ENCODE results near the gene BRWD1.

The BRWD1 gene

GRCh38 chr21:39184050-39184980 is 129.1 kb downstream of the BRWD1 start:
- no peak for TF ChIP-seq ZNF565 (CRISPR knock-in tag; conservative IDR thresholded peaks at IDR 0.05; ENCODE audit: low read depth)
- no peak for ATAC-seq

- peak; percentile 95 for ATAC-seq
- 0 out of 2 replicates have a peak, but pooled peaks have one; percentile 59 for TF ChIP-seq GLIS3 (CRISPR knock-in tag; IDR thresholded peaks at IDR 0.05)
- TF ChIP-seq ZNF8 (CRISPR knock-in tag; IDR thresholded peaks at IDR 0.05) = no peak
- TF ChIP-seq CSDC2 (CRISPR knock-in tag; IDR thresholded peaks at IDR 0.05) = no peak
- no peak for TF ChIP-seq ZNF70 (CRISPR knock-in tag; IDR thresholded peaks at IDR 0.05)
- TF ChIP-seq ZNF565 (CRISPR knock-in tag; conservative IDR thresholded peaks at IDR 0.05; ENCODE audit: low read depth) = no peak
- no peak for TF ChIP-seq CSRNP3 (CRISPR knock-in tag; IDR thresholded peaks at IDR 0.05)
- 0 out of 2 replicates have a peak, but pooled peaks have one; percentile 78 for TF ChIP-seq ESRRG (CRISPR knock-in tag; IDR thresholded peaks at IDR 0.05)
- no peak for TF ChIP-seq TSHZ2 (CRISPR knock-in tag; IDR thresholded peaks at IDR 0.05)
- TF ChIP-seq ZC3H10 (CRISPR knock-in tag; IDR thresholded peaks at IDR 0.05) = peak; percentile 62; the same call in 1 of the 2 replicates
- TF ChIP-seq POU6F1 (CRISPR knock-in tag; IDR thresholded peaks at IDR 0.05; ENCODE audit: borderline replicate concordance, low read depth) = no peak
- TF ChIP-seq RARB (CRISPR knock-in tag; IDR thresholded peaks at IDR 0.05) = no peak
- no peak for TF ChIP-seq BACH2 (CRISPR knock-in tag; IDR thresholded peaks at IDR 0.05; ENCODE audit: borderline replicate concordance)
- TF ChIP-seq ZFP3 (CRISPR knock-in tag; IDR thresholded peaks at IDR 0.05) = 0 out of 2 replicates have a peak, but pooled peaks have one; percentile 21
Observed at GRCh38 chr21:39183272-39184049, 130.0 kb downstream of the BRWD1 start, which contains the start of gene PSMG1. PSMG1 (minus strand) TSS chr21:39183451; CDS start chr21:39183385, 66 bp downstream.

- ATAC-seq = peak; percentile 35
- TF ChIP-seq ZFP3 (CRISPR knock-in tag; IDR thresholded peaks at IDR 0.05) (no peak), TOX (CRISPR knock-in tag; IDR thresholded peaks at IDR 0.05; ENCODE audit: borderline replicate concordance) (no peak), CSRNP3 (CRISPR knock-in tag; IDR thresholded peaks at IDR 0.05) (no peak), OSR1 (CRISPR knock-in tag; IDR thresholded peaks at IDR 0.05) (no peak), ARNTL (CRISPR knock-in tag; IDR thresholded peaks at IDR 0.05; ENCODE audit: borderline replicate concordance, low read depth) (no peak), ISL1 (CRISPR knock-in tag; IDR thresholded peaks at IDR 0.05) (no peak), SNAI2 (CRISPR knock-in tag; IDR thresholded peaks at IDR 0.05) (no peak), ZNF70 (CRISPR knock-in tag; IDR thresholded peaks at IDR 0.05) (no peak), ZFP30 (CRISPR knock-in tag; IDR thresholded peaks at IDR 0.05) (no peak), ZNF565 (CRISPR knock-in tag; conservative IDR thresholded peaks at IDR 0.05; ENCODE audit: low read depth) (no peak), PPARA (CRISPR knock-in tag; IDR thresholded peaks at IDR 0.05; ENCODE audit: borderline replicate concordance) (no peak), TSHZ2 (CRISPR knock-in tag; IDR thresholded peaks at IDR 0.05) (no peak)
Observed at GRCh38 chr21:39182484-39183271, 130.8 kb downstream of the BRWD1 start.

Data from SK-N-SH treated with all-trans-retinoic acid at 6 μM for 48 hours (cell line).